ENCODE results near the gene IL2RG.
A peak's percentile ranks its signal among the peaks of the same experiment; 100 is the strongest.

- TF ChIP-seq EZH2 (IDR thresholded peaks at IDR 0.05; ENCODE audit: low read length, unreplicated experiment) (no peak), CTCF (conservative IDR thresholded peaks at IDR 0.05; ENCODE audit: low read depth, low read length) (peak; percentile 86), EZH2phosphoT487 (IDR thresholded peaks at IDR 0.05; ENCODE audit: borderline replicate concordance, low read length) (no peak)
These were observed 17.8 kb upstream of the IL2RG start for GRCh38 chrX:71128915-71129765.
